WTC11 (cell line): Measurements from ENCODE around the gene EHBP1L1. TPM values are rescaled to one million over a fixed set of nuclear protein-coding genes. Genes with fewer than 3 reads are reported as not detected.

Experiments
- ATAC-seq: fragments of 200-7000 bp; cut with Tn5 transposase; 2 replicates; pipeline ENCODE4 v1.10.0; 2021; ENCODE audit warnings: mild to moderate bottlenecking, moderate library complexity
- CTCF ChIA-PET: fragments of 300-600 bp; sonication (Branson Sonifier 250); formaldehyde crosslinking; loops from one replicate; lab custom pipeline; 2021; ENCODE audit warnings: antibody characterized with exemption; lab: Charles Lee
- POLR2A ChIA-PET: fragments of 350-600 bp; sonication (Branson Sonifier 250); formaldehyde crosslinking; loops from one replicate; lab custom pipeline; 2021; ENCODE audit warnings: antibody characterized with exemption; lab: Charles Lee
- DNase-seq: peaks from one replicate; pipeline ENCODE4 v3.0.0; 2021; ENCODE audit warnings: low spot score
- H3K27ac Mint-ChIP-seq: 2 replicates; pipeline ENCODE4 v1.8.0; 2021; ENCODE audit warnings: mixed read lengths
- H3K27me3 Mint-ChIP-seq: 2 replicates; pipeline ENCODE4 v1.8.0; 2021; ENCODE audit warnings: low read depth, mild to moderate bottlenecking, moderate library complexity, mixed read lengths
- H3K36me3 Mint-ChIP-seq: 2 replicates; pipeline ENCODE4 v1.8.0; 2021; ENCODE audit warnings: mixed read lengths
- H3K4me1 Mint-ChIP-seq: 2 replicates; pipeline ENCODE4 v1.8.0; 2022; ENCODE audit warnings: mixed read lengths
- H3K4me3 Mint-ChIP-seq: 2 replicates; pipeline ENCODE4 v1.8.0; 2021; ENCODE audit warnings: mild to moderate bottlenecking, moderate library complexity, mixed read lengths
- H3K9me3 Mint-ChIP-seq: 2 replicates; pipeline ENCODE4 v1.8.0; 2021; ENCODE audit warnings: mixed read lengths
- ATF1 ChIP-seq: sonication (generic); formaldehyde crosslinking; IDR thresholded peaks from 2 replicates; pipeline ENCODE4 v1.8.1; 2023; ENCODE audit warnings: mild to moderate bottlenecking, moderate library complexity, missing genetic modification reagents
- CREM ChIP-seq: sonication (generic); formaldehyde crosslinking; IDR thresholded peaks from 2 replicates; pipeline ENCODE4 v1.8.1; 2022; ENCODE audit warnings: mild to moderate bottlenecking, missing genetic modification reagents, moderate library complexity
- E2F5 ChIP-seq: sonication (generic); formaldehyde crosslinking; IDR thresholded peaks from 2 replicates; pipeline ENCODE4 v1.8.1; 2022; ENCODE audit warnings: mild to moderate bottlenecking, moderate library complexity, missing genetic modification reagents
- ELF4 ChIP-seq: sonication (generic); formaldehyde crosslinking; IDR thresholded peaks from 2 replicates; pipeline ENCODE4 v1.8.1; 2022; ENCODE audit warnings: low read depth, mild to moderate bottlenecking, moderate library complexity, missing genetic modification reagents
- FOXP1 ChIP-seq: sonication (generic); formaldehyde crosslinking; IDR thresholded peaks from 2 replicates; pipeline ENCODE4 v1.8.0; 2022; ENCODE audit warnings: missing genetic modification reagents, mild to moderate bottlenecking, moderate library complexity, borderline replicate concordance
- GTF2I ChIP-seq: fragments of 250-450 bp; sonication (Bioruptor Pico); conservative IDR thresholded peaks from 2 replicates; pipeline ENCODE4 v1.4.0; 2021; ENCODE audit warnings: mild to moderate bottlenecking
- HMGA2 ChIP-seq: fragments of 250-450 bp; sonication (Bioruptor Pico); IDR thresholded peaks from 2 replicates; pipeline ENCODE4 v1.4.0; 2021; ENCODE audit warnings: mild to moderate bottlenecking, moderate library complexity
- MLX ChIP-seq: sonication (generic); formaldehyde crosslinking; IDR thresholded peaks from 2 replicates; pipeline ENCODE4 v1.8.1; 2023; ENCODE audit warnings: mild to moderate bottlenecking, missing genetic modification reagents, moderate library complexity
- MXD4 ChIP-seq: fragments of 250-450 bp; sonication (Bioruptor Pico); IDR thresholded peaks from 2 replicates; pipeline ENCODE4 v1.8.0; 2021; ENCODE audit warnings: mild to moderate bottlenecking, moderate library complexity, borderline replicate concordance
- MYBL2 ChIP-seq: sonication (generic); formaldehyde crosslinking; IDR thresholded peaks from 2 replicates; pipeline ENCODE4 v1.8.1; 2023; ENCODE audit warnings: mild to moderate bottlenecking, moderate library complexity, missing genetic modification reagents
- OVOL2 ChIP-seq: fragments of 250-450 bp; sonication (Bioruptor Pico); IDR thresholded peaks from 2 replicates; pipeline ENCODE4 v1.9.0; 2021; ENCODE audit warnings: mild to moderate bottlenecking, borderline replicate concordance
- SOX15 ChIP-seq: fragments of 250-450 bp; sonication (Bioruptor Pico); IDR thresholded peaks from 2 replicates; pipeline ENCODE4 v1.9.0; 2021; ENCODE audit warnings: mild to moderate bottlenecking
- SP1 ChIP-seq: sonication (generic); formaldehyde crosslinking; conservative IDR thresholded peaks from 2 replicates; pipeline ENCODE4 v1.8.1; 2022; ENCODE audit warnings: missing genetic modification reagents
- TEAD4 ChIP-seq: sonication (generic); formaldehyde crosslinking; IDR thresholded peaks from 2 replicates; pipeline ENCODE4 v1.8.0; 2022; ENCODE audit warnings: mild to moderate bottlenecking, missing genetic modification reagents
- ZNF416 ChIP-seq: fragments of 250-450 bp; sonication (Bioruptor Pico); IDR thresholded peaks from 2 replicates; pipeline ENCODE4 v1.9.0; 2021; ENCODE audit warnings: mild to moderate bottlenecking, inconsistent platforms
- ZNF532 ChIP-seq: fragments of 250-450 bp; sonication (Bioruptor Pico); IDR thresholded peaks from 2 replicates; pipeline ENCODE4 v1.9.0; 2021; ENCODE audit warnings: mild to moderate bottlenecking, borderline replicate concordance
- total RNA-seq: library from RNA; stranded (reverse); gene quantifications from 3 replicates; pipeline ENCODE4 v1.2.3, GENCODE V29; 2021
- TF ChIP-seq, protein P1 (sequence below): sonication (generic); formaldehyde crosslinking; IDR thresholded peaks from 2 replicates; pipeline ENCODE4 v1.8.1; 2023; ENCODE audit warnings: mild to moderate bottlenecking, missing genetic modification reagents, moderate library complexity
- TF ChIP-seq, protein P2 (sequence below): sonication (generic); formaldehyde crosslinking; IDR thresholded peaks from 2 replicates; pipeline ENCODE4 v1.8.1; 2023; ENCODE audit warnings: mild to moderate bottlenecking, moderate library complexity, missing genetic modification reagents
- TF ChIP-seq, protein P3 (sequence below): sonication (generic); formaldehyde crosslinking; IDR thresholded peaks from 2 replicates; pipeline ENCODE4 v1.8.0; 2023; ENCODE audit warnings: mild to moderate bottlenecking, missing genetic modification reagents

EHBP1L1 gene
- total RNA-seq, 1 experiment from 2014 or later: 11.8 TPM

DNA sequence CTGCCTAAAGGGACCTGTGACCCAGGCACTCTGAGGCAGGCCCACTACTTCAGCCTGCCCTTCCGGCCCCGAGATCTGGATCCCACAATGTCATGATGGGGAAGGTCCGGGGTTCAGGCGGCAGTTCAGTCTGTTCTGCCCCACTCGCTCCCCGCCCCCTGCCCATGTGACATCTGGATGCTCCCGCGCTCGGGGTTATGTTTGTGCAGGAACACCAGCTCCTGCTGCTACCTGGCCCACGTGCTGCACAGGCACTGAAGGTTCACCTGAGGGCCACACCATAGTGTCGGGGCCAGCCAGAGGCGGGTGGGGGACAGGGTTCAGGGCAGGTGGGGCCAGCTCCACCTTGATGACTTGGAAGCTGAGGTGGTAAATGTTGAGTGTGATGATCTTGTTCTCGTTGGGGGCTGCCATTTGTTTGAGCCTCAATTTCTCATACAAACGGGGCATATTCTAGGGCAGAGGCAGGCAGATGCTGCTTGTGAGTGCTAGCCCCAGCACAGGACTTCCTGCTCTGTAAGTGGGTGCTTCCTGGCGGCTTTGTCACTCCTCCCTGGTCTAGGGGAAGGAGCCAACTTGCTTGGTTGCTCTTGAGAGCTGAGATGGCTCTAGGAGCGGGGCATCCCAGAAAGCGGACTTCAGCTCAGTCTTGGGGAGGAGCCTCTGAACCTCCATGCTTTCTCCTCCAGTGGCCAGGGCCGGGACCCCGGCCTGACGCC lies 57.7 kb downstream of the EHBP1L1 start (continued):
- TF ChIP-seq GTF2I (CRISPR knock-in tag): no peak
- TF ChIP-seq ZNF532 (CRISPR knock-in tag): no peak
- TF ChIP-seq FOXP1 (CRISPR knock-in tag): no peak
- TF ChIP-seq ELF4 (CRISPR knock-in tag): no peak
- no peak for TF ChIP-seq OVOL2 (CRISPR knock-in tag)

DNA sequence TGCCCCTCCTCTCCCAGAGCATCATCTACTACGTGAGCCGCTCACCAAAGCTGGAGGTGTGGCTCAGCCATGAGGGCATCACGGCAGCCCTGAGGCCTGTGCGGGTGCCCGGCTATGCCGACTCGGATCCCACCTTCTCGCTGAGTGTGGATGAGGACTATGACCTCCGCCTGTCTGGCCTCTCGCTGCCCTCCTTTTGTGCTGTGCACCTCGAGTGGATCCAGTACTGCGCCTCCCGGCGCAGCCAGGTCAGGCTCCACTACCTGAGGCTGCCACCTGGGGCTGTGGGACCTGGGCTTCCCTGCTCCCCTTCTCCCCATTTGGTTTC lies 58.2 kb downstream of the EHBP1L1 start:
- TF ChIP-seq SOX15 (CRISPR knock-in tag): no peak
- TF ChIP-seq ZNF416 (CRISPR knock-in tag): no peak
- no peak for TF ChIP-seq MYBL2 (CRISPR knock-in tag)
- no peak for TF ChIP-seq ATF1
- no peak for TF ChIP-seq CREM
- no peak for TF ChIP-seq E2F5
- TF ChIP-seq MLX (CRISPR knock-in tag): no peak
- TF ChIP-seq HMGA2 (CRISPR knock-in tag): no peak
- no peak for TF ChIP-seq MXD4 (CRISPR knock-in tag)
- no peak for TF ChIP-seq SP1
- TF ChIP-seq, protein P1, sequence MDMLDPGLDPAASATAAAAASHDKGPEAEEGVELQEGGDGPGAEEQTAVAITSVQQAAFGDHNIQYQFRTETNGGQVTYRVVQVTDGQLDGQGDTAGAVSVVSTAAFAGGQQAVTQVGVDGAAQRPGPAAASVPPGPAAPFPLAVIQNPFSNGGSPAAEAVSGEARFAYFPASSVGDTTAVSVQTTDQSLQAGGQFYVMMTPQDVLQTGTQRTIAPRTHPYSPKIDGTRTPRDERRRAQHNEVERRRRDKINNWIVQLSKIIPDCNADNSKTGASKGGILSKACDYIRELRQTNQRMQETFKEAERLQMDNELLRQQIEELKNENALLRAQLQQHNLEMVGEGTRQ (CRISPR knock-in tag): no peak
- no peak overlapping the region for H3K4me3 Mint-ChIP-seq
- H3K27ac Mint-ChIP-seq: no peak overlapping the region
- CTCF ChIA-PET: no interaction called here
- DNase-seq (no peak), ATAC-seq (no peak)
- POLR2A ChIA-PET: no interaction called here
- no peaks in the 10 kb centered on the region for H3K9me3 Mint-ChIP-seq
- peaks cover 18% of the 10 kb centered on the region for H3K36me3 Mint-ChIP-seq
- H3K4me1 Mint-ChIP-seq: peaks cover 16% of the 10 kb centered on the region
- H3K27me3 Mint-ChIP-seq: no peaks in the 10 kb centered on the region

DNA sequence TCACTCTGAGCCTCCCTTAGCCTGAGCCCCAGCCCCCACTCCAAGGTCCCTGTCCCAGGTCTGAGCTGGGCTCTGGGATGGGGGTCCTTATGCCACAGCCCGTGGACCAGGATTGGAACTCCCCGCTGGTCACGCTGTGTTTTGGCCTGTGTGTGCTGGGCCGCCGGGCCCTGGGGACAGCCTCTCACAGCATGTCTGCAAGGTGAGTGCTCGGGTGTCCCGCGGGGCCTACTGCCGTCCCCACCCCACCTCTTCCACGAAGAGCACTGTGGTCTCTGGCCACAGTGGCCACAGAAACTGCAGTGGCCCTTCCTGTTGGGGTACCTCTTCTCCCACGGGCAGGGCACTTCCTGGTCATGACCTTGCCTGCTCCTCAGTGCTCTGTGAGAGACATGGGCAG lies 58.6 kb downstream of the EHBP1L1 start:
- ChIA-PET CTCF (no interaction called here), POLR2A (no interaction called here)
- TF ChIP-seq, protein P2, sequence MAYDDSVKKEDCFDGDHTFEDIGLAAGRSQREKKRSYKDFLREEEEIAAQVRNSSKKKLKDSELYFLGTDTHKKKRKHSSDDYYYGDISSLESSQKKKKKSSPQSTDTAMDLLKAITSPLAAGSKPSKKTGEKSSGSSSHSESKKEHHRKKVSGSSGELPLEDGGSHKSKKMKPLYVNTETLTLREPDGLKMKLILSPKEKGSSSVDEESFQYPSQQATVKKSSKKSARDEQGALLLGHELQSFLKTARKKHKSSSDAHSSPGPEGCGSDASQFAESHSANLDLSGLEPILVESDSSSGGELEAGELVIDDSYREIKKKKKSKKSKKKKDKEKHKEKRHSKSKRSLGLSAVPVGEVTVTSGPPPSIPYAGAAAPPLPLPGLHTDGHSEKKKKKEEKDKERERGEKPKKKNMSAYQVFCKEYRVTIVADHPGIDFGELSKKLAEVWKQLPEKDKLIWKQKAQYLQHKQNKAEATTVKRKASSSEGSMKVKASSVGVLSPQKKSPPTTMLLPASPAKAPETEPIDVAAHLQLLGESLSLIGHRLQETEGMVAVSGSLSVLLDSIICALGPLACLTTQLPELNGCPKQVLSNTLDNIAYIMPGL (CRISPR knock-in tag): no peak
- TF ChIP-seq, protein P3, sequence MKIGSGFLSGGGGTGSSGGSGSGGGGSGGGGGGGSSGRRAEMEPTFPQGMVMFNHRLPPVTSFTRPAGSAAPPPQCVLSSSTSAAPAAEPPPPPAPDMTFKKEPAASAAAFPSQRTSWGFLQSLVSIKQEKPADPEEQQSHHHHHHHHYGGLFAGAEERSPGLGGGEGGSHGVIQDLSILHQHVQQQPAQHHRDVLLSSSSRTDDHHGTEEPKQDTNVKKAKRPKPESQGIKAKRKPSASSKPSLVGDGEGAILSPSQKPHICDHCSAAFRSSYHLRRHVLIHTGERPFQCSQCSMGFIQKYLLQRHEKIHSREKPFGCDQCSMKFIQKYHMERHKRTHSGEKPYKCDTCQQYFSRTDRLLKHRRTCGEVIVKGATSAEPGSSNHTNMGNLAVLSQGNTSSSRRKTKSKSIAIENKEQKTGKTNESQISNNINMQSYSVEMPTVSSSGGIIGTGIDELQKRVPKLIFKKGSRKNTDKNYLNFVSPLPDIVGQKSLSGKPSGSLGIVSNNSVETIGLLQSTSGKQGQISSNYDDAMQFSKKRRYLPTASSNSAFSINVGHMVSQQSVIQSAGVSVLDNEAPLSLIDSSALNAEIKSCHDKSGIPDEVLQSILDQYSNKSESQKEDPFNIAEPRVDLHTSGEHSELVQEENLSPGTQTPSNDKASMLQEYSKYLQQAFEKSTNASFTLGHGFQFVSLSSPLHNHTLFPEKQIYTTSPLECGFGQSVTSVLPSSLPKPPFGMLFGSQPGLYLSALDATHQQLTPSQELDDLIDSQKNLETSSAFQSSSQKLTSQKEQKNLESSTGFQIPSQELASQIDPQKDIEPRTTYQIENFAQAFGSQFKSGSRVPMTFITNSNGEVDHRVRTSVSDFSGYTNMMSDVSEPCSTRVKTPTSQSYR (CRISPR knock-in tag): no peak
- no peak for TF ChIP-seq TEAD4 (CRISPR knock-in tag)
- H3K4me1 Mint-ChIP-seq: peaks cover 16% of the 10 kb centered on the region
- H3K4me3 Mint-ChIP-seq: no peak overlapping the region
- ATAC-seq (no peak), DNase-seq (no peak)
- no peaks in the 10 kb centered on the region for H3K27me3 Mint-ChIP-seq
- no peaks in the 10 kb centered on the region for H3K9me3 Mint-ChIP-seq
- H3K27ac Mint-ChIP-seq: no peak overlapping the region
- peaks cover 14% of the 10 kb centered on the region for H3K36me3 Mint-ChIP-seq
